Adipocyte (in vitro differentiated cells): ENCODE data around the gene ARHGAP10.

Experiments used
- DNase-seq: peaks from one replicate; pipeline ENCODE4 v3.0.0-alpha.2; 2015; ENCODE audit warnings: low read depth
- H3K27me3 ChIP-seq: replicated peaks from 2 replicates; pipeline ENCODE4 v1.7.0; 2013; ENCODE audit warnings: mild to moderate bottlenecking, low read length, moderate library complexity; ENCODE audit not compliant: control insufficient read depth, insufficient read depth
- H3K36me3 ChIP-seq: 2 replicates; pipeline ENCODE4 v1.7.0; 2013; ENCODE audit warnings: low read length, mild to moderate bottlenecking, moderate library complexity; ENCODE audit not compliant: control insufficient read depth, insufficient read depth, severe bottlenecking
- H3K4me1 ChIP-seq: 2 replicates; pipeline ENCODE4 v1.7.0; 2013; ENCODE audit warnings: mild to moderate bottlenecking, low read length, moderate library complexity; ENCODE audit not compliant: control insufficient read depth, insufficient read depth
- H3K4me3 ChIP-seq: 2 replicates; pipeline ENCODE4 v1.7.0; 2013; ENCODE audit warnings: mild to moderate bottlenecking, low read length, moderate library complexity
- H3K9ac ChIP-seq: 2 replicates; pipeline ENCODE4 v1.7.0; 2013; ENCODE audit warnings: mild to moderate bottlenecking, low read length, moderate library complexity
- H3K9me3 ChIP-seq: 2 replicates; pipeline ENCODE4 v1.7.0; 2013; ENCODE audit warnings: mild to moderate bottlenecking, low read length, moderate library complexity; ENCODE audit not compliant: control insufficient read depth

Gene ARHGAP10

GRCh38 chr4:147840838-147841738 is 109.2 kb downstream of the ARHGAP10 start:
- H3K27me3 ChIP-seq: no peaks in the 10 kb centered on the region
- H3K4me3 ChIP-seq: no peak overlapping the region
- H3K4me1 ChIP-seq: peaks cover 38% of the 10 kb centered on the region
- no peak for DNase-seq
- no peaks in the 10 kb centered on the region for H3K9me3 ChIP-seq
- no peaks in the 10 kb centered on the region for H3K36me3 ChIP-seq
- H3K9ac ChIP-seq: no peak overlapping the region

GRCh38 chr4:147842573-147842972 is 110.7 kb downstream of the ARHGAP10 start:
- Histone ChIP-seq H3K27me3 (no peaks in the 10 kb centered on the region), H3K4me3 (no peak overlapping the region), H3K4me1 (peaks cover 43% of the 10 kb centered on the region), H3K9ac (no peak overlapping the region), H3K9me3 (no peaks in the 10 kb centered on the region), H3K36me3 (peaks cover 5% of the 10 kb centered on the region)
- DNase-seq: no peak

GRCh38 chr4:147843162-147843561 is 111.3 kb downstream of the ARHGAP10 start:
- Histone ChIP-seq H3K36me3 (peaks cover 6% of the 10 kb centered on the region), H3K9ac (no peak overlapping the region)
- no peak for DNase-seq

GRCh38 chr4:147844781-147845180 is 112.9 kb downstream of the ARHGAP10 start:
- H3K4me1 ChIP-seq: peaks cover 60% of the 10 kb centered on the region
- peaks cover 6% of the 10 kb centered on the region for H3K36me3 ChIP-seq
- no peak for DNase-seq
- no peaks in the 10 kb centered on the region for H3K9me3 ChIP-seq
- H3K9ac ChIP-seq: no peak overlapping the region
- H3K27me3 ChIP-seq: no peaks in the 10 kb centered on the region
- H3K4me3 ChIP-seq: no peak overlapping the region

More at GRCh38 chr4:147843162-147843561, 111.3 kb downstream of the ARHGAP10 start:
- Histone ChIP-seq H3K4me1 (peaks cover 49% of the 10 kb centered on the region), H3K9me3 (no peaks in the 10 kb centered on the region), H3K27me3 (no peaks in the 10 kb centered on the region), H3K4me3 (no peak overlapping the region)

GRCh38 chr4:147846318-147847155 is 114.6 kb downstream of the ARHGAP10 start:
- H3K9me3 ChIP-seq: no peaks in the 10 kb centered on the region
- H3K27me3 ChIP-seq: no peaks in the 10 kb centered on the region
- no peak overlapping the region for H3K9ac ChIP-seq
- no peak overlapping the region for H3K4me3 ChIP-seq
- DNase-seq: no peak
- peaks cover 11% of the 10 kb centered on the region for H3K36me3 ChIP-seq
- H3K4me1 ChIP-seq: peaks cover 43% of the 10 kb centered on the region

GRCh38 chr4:147847751-147848590 is 116.1 kb downstream of the ARHGAP10 start:
- no peak for DNase-seq
- H3K4me1 ChIP-seq: peaks cover 29% of the 10 kb centered on the region
- H3K9ac ChIP-seq: peak overlapping the region; percentile 33
- H3K27me3 ChIP-seq: no peaks in the 10 kb centered on the region
- no peaks in the 10 kb centered on the region for H3K9me3 ChIP-seq
- H3K4me3 ChIP-seq: peak overlapping the region; percentile 65
- H3K36me3 ChIP-seq: peaks cover 11% of the 10 kb centered on the region

GRCh38 chr4:147848634-147849033 is 116.7 kb downstream of the ARHGAP10 start:
- peaks cover 31% of the 10 kb centered on the region for H3K4me1 ChIP-seq
- peak overlapping the region; percentile 33 for H3K9ac ChIP-seq
- peaks cover 11% of the 10 kb centered on the region for H3K36me3 ChIP-seq
- H3K4me3 ChIP-seq: peak overlapping the region; percentile 65
- no peaks in the 10 kb centered on the region for H3K9me3 ChIP-seq
- DNase-seq: no peak
- no peaks in the 10 kb centered on the region for H3K27me3 ChIP-seq

- Histone ChIP-seq H3K36me3 (peaks cover 11% of the 10 kb centered on the region), H3K9ac (no peak overlapping the region), H3K27me3 (no peaks in the 10 kb centered on the region), H3K9me3 (no peaks in the 10 kb centered on the region), H3K4me3 (no peak overlapping the region), H3K4me1 (peaks cover 56% of the 10 kb centered on the region)
- DNase-seq: no peak
Measured at GRCh38 chr4:147851135-147851534, 119.2 kb downstream of the ARHGAP10 start.

GRCh38 chr4:147853706-147854105 is 121.8 kb downstream of the ARHGAP10 start:
- peak overlapping the region; percentile 13 for H3K9ac ChIP-seq
- H3K4me3 ChIP-seq: peak overlapping the region; percentile 51
- H3K27me3 ChIP-seq: no peaks in the 10 kb centered on the region
- H3K4me1 ChIP-seq: peaks cover 38% of the 10 kb centered on the region
- peaks cover 8% of the 10 kb centered on the region for H3K36me3 ChIP-seq
- H3K9me3 ChIP-seq: no peaks in the 10 kb centered on the region
- DNase-seq: peak; percentile 78

- Histone ChIP-seq H3K4me1 (peaks cover 33% of the 10 kb centered on the region), H3K9me3 (no peaks in the 10 kb centered on the region), H3K27me3 (no peaks in the 10 kb centered on the region), H3K4me3 (peak overlapping the region; percentile 51), H3K9ac (peak overlapping the region; percentile 13), H3K36me3 (peaks cover 12% of the 10 kb centered on the region)
- no peak for DNase-seq
Measured at GRCh38 chr4:147854154-147854553, 122.3 kb downstream of the ARHGAP10 start.
